HG03095 (cell line): Measurements from ENCODE around the gene GARNL3.

Experiments
- ATAC-seq: cut with Tn5 transposase; IDR thresholded peaks from one replicate; pipeline ENCODE4 v1.9.1; 2021; ENCODE audit warnings: moderate library complexity; ENCODE audit not compliant: unreplicated experiment

GARNL3 gene

GRCh38 chr9:127344368-127345000 is 79.9 kb downstream of the GARNL3 start:
- ATAC-seq: no peak

DNA sequence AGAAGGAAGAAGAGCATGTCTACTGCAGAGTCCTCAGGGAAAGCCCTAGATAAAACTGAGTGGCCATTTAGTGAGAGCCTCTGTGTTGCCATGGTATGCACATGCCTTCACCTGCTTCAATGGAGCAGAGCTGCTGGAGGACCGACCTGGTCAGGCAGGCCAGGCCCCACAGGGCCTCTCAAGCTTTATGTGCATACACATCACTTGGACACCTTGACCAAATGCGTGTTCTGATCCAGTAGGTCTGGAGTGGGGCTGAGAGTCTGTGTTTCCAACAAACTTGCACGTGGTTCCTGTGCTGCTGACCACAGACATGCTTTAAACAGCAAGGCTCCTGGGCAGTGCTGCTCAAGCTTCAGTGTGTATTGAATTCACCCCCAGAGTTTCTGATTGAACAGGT is 81.0 kb downstream of the GARNL3 start:
- ATAC-seq: no peak

DNA sequence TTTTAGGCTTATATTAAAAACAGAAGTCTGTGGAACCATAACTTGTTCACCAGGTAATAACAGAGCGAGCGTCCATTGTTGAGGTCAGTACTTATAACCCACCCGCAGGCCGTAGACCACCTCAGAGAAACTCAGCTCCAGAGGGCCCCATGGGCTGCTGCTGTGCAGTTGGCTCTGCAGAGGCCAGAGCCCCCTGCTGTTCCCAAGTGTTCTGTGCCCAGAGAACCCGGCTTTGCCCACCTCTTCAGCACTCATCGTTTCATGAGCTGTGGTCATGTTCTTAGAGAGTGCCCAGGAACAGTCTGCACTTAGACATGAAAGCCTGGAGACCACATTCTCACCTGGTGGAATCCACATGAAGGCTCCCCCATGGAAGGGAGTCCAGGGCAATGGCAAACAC is 82.0 kb downstream of the GARNL3 start:
- ATAC-seq: no peak

DNA sequence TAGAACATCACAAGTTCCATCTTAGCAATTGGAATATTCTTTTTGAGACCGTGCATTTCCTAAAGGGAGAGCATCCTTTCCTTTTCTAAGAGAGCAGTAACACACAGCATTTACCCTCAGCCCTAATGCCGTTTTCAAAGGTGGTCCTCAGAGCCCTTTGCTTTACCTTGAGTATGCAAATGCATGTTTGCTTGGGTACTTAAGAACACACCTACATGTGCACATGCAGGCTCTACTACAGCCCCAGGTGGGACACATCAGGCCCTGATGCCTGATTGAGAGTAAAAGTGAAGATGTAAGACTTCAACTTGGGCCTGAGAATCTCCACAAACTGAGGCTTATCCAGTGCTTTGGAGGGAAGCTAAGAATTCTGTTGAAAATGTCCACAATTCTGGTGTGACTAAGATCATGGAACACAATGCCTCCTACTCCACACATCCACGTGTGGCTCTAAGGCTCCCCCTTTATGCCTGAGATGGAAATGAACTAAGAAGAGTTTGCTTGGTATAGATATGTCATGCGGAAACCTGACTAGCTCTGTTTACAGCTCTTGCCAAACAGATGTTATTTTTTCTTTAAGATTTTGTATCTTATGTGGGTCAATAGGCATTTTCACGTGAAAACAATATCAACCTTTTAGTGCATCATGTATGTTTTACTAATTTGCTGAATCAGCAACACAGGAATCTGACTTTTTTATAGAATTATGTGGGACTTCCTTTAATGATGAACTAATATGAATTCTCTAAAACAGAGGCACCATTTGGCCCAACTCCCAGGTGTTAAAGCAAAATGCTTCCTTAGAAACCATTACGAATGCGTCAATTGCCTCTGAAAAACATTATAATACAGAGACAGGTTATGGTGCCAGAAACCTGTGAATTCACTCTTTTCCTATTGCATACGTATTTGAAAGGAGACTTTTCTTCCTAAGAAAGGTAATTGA is 83.5 kb downstream of the GARNL3 start:
- no peak for ATAC-seq

GRCh38 chr9:127349483-127350113 is 85.0 kb downstream of the GARNL3 start:
- ATAC-seq: no peak

DNA sequence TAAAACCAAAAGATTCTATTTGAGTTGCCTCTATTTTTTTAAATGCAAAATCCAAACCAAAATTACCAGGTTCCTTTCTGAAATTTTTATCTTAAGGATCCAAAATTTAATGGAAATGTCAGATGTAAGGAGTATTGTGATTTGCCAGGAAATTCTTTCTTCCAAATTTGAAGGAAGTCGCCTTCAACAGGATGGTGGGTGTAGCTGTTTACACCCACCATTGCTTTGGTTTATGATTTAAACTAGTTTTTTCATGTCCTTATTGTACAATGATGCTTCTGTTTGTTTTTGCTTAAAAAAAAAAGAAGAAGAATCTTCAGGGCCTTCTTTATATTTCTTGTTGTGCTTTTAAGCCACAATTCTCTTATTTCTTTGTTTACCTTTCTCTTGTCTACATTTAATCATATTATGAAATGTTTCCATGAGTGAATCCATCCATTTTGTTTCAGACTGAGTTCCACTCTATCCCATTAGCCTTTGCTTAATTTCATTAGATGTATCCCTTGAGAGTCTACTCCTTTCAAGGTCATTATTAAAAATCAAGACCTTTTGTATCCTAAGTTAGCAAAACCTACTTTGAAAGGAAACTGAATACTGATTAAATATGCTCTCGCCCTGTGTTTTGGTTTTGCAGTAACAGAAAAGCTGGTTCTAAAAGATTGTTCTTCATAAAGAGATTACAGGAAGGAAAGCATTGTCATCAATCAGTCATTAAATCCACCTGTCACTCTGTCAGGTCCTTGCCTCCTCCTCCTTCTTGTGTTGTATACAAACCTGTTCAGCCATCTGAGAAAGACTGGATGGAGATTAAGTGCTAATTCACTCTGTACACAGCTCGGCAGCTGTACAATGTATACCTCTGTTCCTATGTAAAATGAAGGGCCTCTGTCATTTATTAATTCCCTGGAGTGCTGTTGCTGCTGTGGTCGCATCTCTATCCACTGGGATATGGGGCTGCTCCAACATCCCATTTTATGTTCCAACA is 86.9 kb downstream of the GARNL3 start:
- no peak for ATAC-seq

DNA sequence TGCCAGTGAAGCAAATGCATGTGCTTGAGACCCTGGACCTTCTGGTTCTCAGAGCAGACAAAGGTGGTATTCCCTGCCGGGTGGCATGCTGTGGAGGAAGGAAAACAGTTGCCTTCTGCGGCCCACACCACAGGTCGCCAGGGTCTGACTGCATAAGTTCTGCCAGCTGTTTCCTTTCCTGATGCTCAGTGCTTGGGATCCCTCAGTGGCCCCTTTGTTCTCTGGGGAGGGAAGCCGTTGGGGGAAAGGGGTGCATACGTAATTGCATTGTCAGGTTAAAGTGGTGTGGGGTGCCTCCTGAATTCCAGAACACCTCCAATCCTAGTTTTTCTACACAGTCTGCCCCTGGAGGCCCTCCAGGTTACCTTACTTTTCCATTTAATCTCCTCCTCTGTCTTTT is 89.3 kb downstream of the GARNL3 start:
- ATAC-seq: no peak

- ATAC-seq: no peak
These were observed 92.3 kb downstream of the GARNL3 start for GRCh38 chr9:127356906-127357305.

DNA sequence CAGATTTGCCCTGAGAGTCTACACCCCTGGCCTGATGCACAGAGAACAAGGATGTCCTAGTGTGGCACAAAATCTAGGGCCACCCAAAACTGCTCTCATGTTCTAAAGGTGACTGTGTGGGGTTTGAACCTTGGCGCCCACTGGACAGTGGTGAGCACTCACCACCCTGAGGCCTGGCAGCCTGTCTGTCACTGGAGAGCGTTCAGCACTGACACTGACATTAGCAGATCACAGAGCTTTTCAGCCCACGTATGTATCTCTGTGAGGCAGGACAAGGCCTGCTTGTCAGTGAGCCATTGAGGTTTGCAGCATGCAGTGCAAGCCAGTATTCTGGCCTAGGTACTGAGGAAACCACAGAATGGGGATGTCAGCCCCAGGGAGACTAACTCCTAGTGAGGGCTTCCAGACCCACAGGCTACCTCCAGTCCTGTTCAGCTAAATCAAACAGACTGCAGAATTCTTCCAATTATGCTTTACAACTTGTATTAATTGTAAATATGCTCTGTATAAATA is 93.5 kb downstream of the GARNL3 start:
- ATAC-seq: no peak

DNA sequence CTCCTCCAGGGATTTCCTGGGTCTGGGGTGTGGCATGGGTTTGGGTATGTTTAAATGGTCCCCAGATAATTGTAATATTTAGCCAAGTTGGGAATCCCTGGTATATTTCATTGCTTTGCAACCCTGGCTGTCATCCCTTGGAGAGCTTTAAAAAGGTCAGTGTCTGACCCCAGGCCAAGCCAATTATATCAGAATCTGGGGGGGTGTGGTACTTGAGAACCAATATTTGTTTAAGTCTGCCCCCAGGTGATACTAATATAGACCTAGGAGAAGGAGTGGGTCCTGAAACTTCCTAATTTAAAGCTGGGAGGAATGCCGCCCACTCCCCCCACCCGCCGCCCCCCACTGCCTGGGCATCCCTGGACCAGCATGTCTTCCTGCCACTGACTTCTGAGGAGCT is 94.2 kb downstream of the GARNL3 start:
- ATAC-seq: no peak

GRCh38 chr9:127360250-127360649 is 95.7 kb downstream of the GARNL3 start:
- no peak for ATAC-seq

- no peak for ATAC-seq
These were observed 96.3 kb downstream of the GARNL3 start for GRCh38 chr9:127360829-127361228.

GRCh38 chr9:127361561-127361960 is 97.0 kb downstream of the GARNL3 start:
- no peak for ATAC-seq

GRCh38 chr9:127362829-127363228 is 98.3 kb downstream of the GARNL3 start:
- ATAC-seq: no peak

GRCh38 chr9:127365461-127365860 is 100.9 kb downstream of the GARNL3 start:
- no peak for ATAC-seq

DNA sequence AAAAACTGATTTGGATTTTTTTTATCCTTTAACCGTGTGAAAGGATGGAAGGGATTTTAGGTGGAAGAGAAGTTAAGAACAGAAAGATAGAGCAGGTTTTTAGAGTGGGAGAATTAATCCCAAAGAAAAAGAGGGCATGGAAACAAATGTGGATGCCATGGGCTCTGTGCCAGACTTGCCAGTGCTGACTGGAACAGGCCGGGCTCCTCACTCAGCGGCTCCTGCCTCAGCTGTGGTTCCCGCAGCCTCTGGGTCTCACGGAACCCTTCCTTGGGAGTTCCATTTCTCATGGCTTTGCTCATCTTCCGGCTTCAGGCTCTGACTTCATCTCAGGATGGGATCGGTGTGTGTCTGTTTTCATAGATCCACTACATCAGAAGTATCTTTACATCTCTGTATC is 102.0 kb downstream of the GARNL3 start:
- no peak for ATAC-seq

DNA sequence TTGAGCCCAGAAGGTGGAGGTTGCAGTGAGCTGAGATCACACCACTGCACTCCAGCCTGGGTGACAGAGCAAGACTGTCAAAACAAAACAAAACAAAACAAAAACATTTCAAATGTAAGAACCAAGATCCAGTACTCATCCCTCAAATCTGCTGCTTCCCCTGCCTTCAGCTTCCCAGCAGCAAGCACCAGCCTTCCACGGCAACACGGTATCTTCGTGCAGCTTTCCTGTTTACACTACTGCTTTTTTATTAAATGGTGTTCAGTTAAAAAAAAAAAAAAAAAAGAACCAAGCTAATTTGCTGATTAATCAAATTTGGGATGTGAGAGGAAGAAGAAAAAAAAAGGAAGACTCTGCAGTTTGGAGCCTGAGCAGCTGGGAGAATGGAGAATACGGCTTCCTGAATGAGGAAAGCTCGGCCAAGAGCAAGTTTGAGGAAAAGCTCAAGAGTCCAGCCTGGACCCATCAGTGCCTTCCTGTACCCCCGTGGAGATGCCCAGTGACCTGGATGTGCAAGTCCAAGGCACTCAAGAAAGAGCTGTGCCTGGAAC is 104.4 kb downstream of the GARNL3 start:
- ATAC-seq: no peak

- ATAC-seq: no peak
These were observed 104.9 kb downstream of the GARNL3 start for GRCh38 chr9:127369428-127369827.

GRCh38 chr9:127370147-127370579 is 105.6 kb downstream of the GARNL3 start:
- no peak for ATAC-seq
